CD4-positive, alpha-beta T cell treated with Interleukin-17A for 4 hours (primary cell): ENCODE data around the gene PLD2.
A peak's percentile ranks its signal among the peaks of the same experiment; 100 is the strongest.
"Not testable (repeated sequence)": the region's sequence is repeated elsewhere in the genome, so short reads cannot be mapped to it uniquely, and the experiment has no call there.

Experiments
- DNase-seq: peaks from one replicate; pipeline ENCODE4 v3.0.0-alpha.2; 2020; ENCODE audit warnings: mixed read lengths

Gene PLD2

GRCh38 chr17:4834681-4835020 is 27.7 kb downstream of the PLD2 start:
- no peak for DNase-seq

GRCh38 chr17:4836221-4836620 is 29.3 kb downstream of the PLD2 start:
- DNase-seq: no peak

- DNase-seq: no peak
Observed at GRCh38 chr17:4837471-4838308, 30.7 kb downstream of the PLD2 start.

GRCh38 chr17:4838309-4838785 is 31.4 kb downstream of the PLD2 start:
- DNase-seq: no peak

GRCh38 chr17:4839221-4839620 is 32.3 kb downstream of the PLD2 start:
- DNase-seq: no peak

GRCh38 chr17:4839965-4840892 is 33.3 kb downstream of the PLD2 start:
- DNase-seq: no peak

- no peak for DNase-seq
Observed at GRCh38 chr17:4840893-4841242, 33.9 kb downstream of the PLD2 start.

- DNase-seq: no peak
Observed at GRCh38 chr17:4842376-4842775, 35.4 kb downstream of the PLD2 start.

- no peak for DNase-seq
Observed at GRCh38 chr17:4843321-4844000, 36.5 kb downstream of the PLD2 start.

GRCh38 chr17:4845118-4845517 is 38.2 kb downstream of the PLD2 start:
- DNase-seq: no peak

- DNase-seq: no peak
Observed at GRCh38 chr17:4846635-4847390, 39.9 kb downstream of the PLD2 start.

- no peak for DNase-seq
Observed at GRCh38 chr17:4849011-4849536, 42.1 kb downstream of the PLD2 start.

GRCh38 chr17:4850246-4850645 is 43.3 kb downstream of the PLD2 start:
- no peak for DNase-seq

GRCh38 chr17:4851084-4851483 is 44.1 kb downstream of the PLD2 start:
- no peak for DNase-seq

- peak; percentile 23 for DNase-seq
Observed at GRCh38 chr17:4852567-4853207, 45.7 kb downstream of the PLD2 start.

- DNase-seq: no peak
Observed at GRCh38 chr17:4853208-4853671, 46.3 kb downstream of the PLD2 start.

GRCh38 chr17:4854111-4854681 is 47.2 kb downstream of the PLD2 start:
- DNase-seq: no peak

GRCh38 chr17:4856271-4856936 is 49.5 kb downstream of the PLD2 start:
- no peak for DNase-seq

GRCh38 chr17:4856937-4857314 is 50.0 kb downstream of the PLD2 start:
- no peak for DNase-seq

- not testable (repeated sequence) for DNase-seq
Observed at GRCh38 chr17:4857347-4857746, 50.4 kb downstream of the PLD2 start.
